CD4-positive, alpha-beta T cell treated with Interleukin-17A for 1 hour (primary cell): ENCODE data around the gene AFTPH.

ENCODE experiments used
- DNase-seq: peaks from one replicate; pipeline ENCODE4 v3.0.0-alpha.2; 2020

AFTPH gene

GRCh38 chr2:64615192-64615763 lies 91.2 kb downstream of the AFTPH start:
- DNase-seq: no peak

GRCh38 chr2:64615844-64616536 lies 91.9 kb downstream of the AFTPH start:
- DNase-seq: no peak

GRCh38 chr2:64617631-64618151 lies 93.6 kb downstream of the AFTPH start:
- no peak for DNase-seq

- no peak for DNase-seq
These were observed 96.5 kb downstream of the AFTPH start for GRCh38 chr2:64620661-64621060.

GRCh38 chr2:64622443-64623241 lies 98.5 kb downstream of the AFTPH start:
- DNase-seq: no peak

GRCh38 chr2:64623242-64623850 lies 99.2 kb downstream of the AFTPH start:
- DNase-seq: no peak

GRCh38 chr2:64624108-64624610 lies 100.0 kb downstream of the AFTPH start:
- no peak for DNase-seq

- no peak for DNase-seq
These were observed 100.7 kb downstream of the AFTPH start for GRCh38 chr2:64624862-64625261.

GRCh38 chr2:64625299-64626145 lies 101.4 kb downstream of the AFTPH start:
- DNase-seq: no peak

GRCh38 chr2:64626146-64626809 lies 102.2 kb downstream of the AFTPH start:
- no peak for DNase-seq

GRCh38 chr2:64626963-64627760 lies 103.0 kb downstream of the AFTPH start:
- DNase-seq: no peak

GRCh38 chr2:64627860-64628841 lies 104.0 kb downstream of the AFTPH start:
- no peak for DNase-seq

- DNase-seq: no peak
These were observed 105.2 kb downstream of the AFTPH start for GRCh38 chr2:64629329-64629781.

- no peak for DNase-seq
These were observed 105.7 kb downstream of the AFTPH start for GRCh38 chr2:64629875-64630274.

- DNase-seq: no peak
These were observed 106.6 kb downstream of the AFTPH start for GRCh38 chr2:64630752-64631151.

GRCh38 chr2:64631771-64632170 lies 107.6 kb downstream of the AFTPH start:
- DNase-seq: no peak

- DNase-seq: no peak
These were observed 109.0 kb downstream of the AFTPH start for GRCh38 chr2:64632835-64633819.
